Activated T-helper 1 cell treated with anti-CD3 and anti-CD28 coated beads, Interleukin-12 subunit alpha, Interleukin-12 subunit beta, Interleukin-2, Interleukin-4 antibody, amounts not matched to agents 30 ng/mL and 10 ng/mL and 1 ng/mL, durations not matched to agents 14 hours and 24 hours and 36 hours (primary cell): Measurements from ENCODE around the gene P2RY11. TPM values are rescaled to one million over a fixed set of nuclear protein-coding genes. Genes with fewer than 3 reads are reported as not detected.

Experiments
- DNase-seq: peaks from one replicate; pipeline ENCODE4 v3.0.0; 2021; ENCODE audit warnings: low spot score
- H3K27ac Mint-ChIP-seq: one replicate; pipeline ENCODE4 v1.8.0; 2021; ENCODE audit warnings: mild to moderate bottlenecking, mixed read lengths
- H3K27me3 Mint-ChIP-seq: one replicate; pipeline ENCODE4 v1.8.0; 2022; ENCODE audit warnings: mild to moderate bottlenecking, moderate library complexity, mixed read lengths; ENCODE audit not compliant: insufficient read depth
- H3K36me3 Mint-ChIP-seq: one replicate; pipeline ENCODE4 v1.8.0; 2021; ENCODE audit warnings: low read depth, mixed read lengths
- H3K4me1 Mint-ChIP-seq: one replicate; pipeline ENCODE4 v1.8.0; 2021; ENCODE audit warnings: low read depth, mixed read lengths
- H3K4me3 Mint-ChIP-seq: one replicate; pipeline ENCODE4 v1.8.0; 2021; ENCODE audit warnings: mild to moderate bottlenecking, moderate library complexity, mixed read lengths
- H3K9me3 Mint-ChIP-seq: one replicate; pipeline ENCODE4 v1.8.0; 2021; ENCODE audit warnings: mixed read lengths
- intact Hi-C: fragments of 100-400 bp; cut with micrococcal nuclease; formaldehyde crosslinking; loops from one replicate; pipeline ENCODE4 v1.15.1; 2024
- total RNA-seq: library from RNA; stranded (reverse); gene quantifications from 2 replicates; pipeline ENCODE4 v1.2.3, GENCODE V29; 2022

P2RY11 gene, protein sequence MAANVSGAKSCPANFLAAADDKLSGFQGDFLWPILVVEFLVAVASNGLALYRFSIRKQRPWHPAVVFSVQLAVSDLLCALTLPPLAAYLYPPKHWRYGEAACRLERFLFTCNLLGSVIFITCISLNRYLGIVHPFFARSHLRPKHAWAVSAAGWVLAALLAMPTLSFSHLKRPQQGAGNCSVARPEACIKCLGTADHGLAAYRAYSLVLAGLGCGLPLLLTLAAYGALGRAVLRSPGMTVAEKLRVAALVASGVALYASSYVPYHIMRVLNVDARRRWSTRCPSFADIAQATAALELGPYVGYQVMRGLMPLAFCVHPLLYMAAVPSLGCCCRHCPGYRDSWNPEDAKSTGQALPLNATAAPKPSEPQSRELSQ
- total RNA-seq: 64.4 and 64.9 TPM in 2 replicates

DNA sequence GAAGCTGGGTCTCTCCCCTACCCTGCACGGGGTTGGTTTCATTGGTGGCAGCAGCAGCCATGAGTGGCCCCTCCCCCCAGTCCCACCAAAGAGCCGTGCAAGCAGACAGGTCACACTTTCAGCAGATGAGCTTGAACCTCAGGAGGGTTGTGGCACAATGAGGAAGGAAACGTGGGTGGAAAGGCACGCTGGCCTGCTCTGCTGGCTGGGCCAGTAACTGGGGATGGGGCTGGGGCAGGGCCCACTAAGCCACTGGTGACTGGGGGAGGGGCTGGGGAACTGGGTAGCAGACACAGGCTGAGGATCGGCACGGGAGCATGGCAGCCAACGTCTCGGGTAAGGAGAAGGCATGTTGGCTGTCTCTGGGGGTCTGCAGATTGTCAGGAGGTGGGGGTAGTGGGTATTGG, at the start of gene P2RY11:
TSS of gene P2RY11 (plus strand) at position 289 of the 407 bp plus-strand sequence. CDS start at position 318, 29 bp downstream.
- peak within 1 kb of the TSS; percentile 70 for H3K4me3 Mint-ChIP-seq
- peaks cover 39% of the 10 kb centered on the region for H3K4me1 Mint-ChIP-seq
- H3K9me3 Mint-ChIP-seq: no peaks in the 10 kb centered on the region
- H3K36me3 Mint-ChIP-seq: peaks cover 55% of the 10 kb centered on the region
- DNase-seq: no peak
- H3K27ac Mint-ChIP-seq: peak within 1 kb of the TSS; percentile 90
- intact Hi-C loops: no loop called here
- H3K27me3 Mint-ChIP-seq: no peaks in the 10 kb centered on the region

DNA sequence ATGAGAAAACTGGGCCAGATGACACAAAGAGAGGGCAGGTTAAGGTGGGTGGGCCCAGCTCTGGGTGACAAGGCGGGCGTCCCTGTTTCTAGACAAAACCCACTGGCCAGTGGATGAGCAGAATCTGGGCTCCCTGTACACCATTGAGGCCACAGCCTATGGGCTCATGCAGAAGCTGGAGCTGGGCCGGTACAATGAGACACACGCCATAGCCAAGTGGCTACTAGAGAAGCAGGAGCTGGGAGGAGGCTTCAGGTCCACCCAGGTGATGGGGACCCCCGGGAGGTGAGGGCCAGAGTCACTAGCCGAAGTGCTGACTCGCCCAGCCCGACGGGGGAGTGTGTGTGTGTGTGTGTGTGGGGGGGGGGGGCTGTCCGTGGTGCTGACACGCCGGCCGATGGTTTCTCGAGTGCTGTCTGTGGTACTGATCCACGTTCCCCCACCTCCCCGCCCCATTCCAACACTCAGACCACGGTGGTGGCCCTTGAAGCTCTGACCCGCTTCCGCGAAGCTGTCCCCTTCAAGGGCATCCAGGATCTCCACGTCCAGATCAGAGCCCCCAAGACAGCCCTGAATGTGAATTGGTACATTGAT, 49.7 kb upstream of the P2RY11 start:
- intact Hi-C loops: no loop called here
- Mint-ChIP-seq H3K27me3 (peaks cover 3% of the 10 kb centered on the region), H3K4me1 (no peaks in the 10 kb centered on the region), H3K36me3 (no peaks in the 10 kb centered on the region), H3K27ac (no peak overlapping the region), H3K9me3 (no peaks in the 10 kb centered on the region), H3K4me3 (no peak overlapping the region)
- DNase-seq: no peak

DNA sequence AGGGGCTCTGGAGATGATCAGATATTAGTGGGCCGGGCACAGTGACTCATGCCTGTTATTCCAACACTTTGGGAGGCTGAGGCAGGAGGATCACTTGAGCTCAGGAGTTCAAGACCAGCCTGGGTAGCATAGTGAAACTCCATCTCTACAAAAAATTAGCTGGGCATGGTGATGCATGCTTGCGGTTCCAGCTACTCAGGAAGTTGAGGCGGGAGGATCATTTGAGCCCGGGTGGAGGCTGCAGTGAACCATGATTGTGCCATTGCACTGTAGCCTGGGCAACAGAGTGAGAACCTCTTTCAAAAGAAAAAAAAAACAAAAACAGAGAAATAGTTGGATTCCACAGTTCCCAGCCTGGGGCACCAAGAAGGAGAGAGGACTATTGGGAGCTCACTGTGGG, 43.3 kb upstream of the P2RY11 start:
- H3K27me3 Mint-ChIP-seq: peaks cover 5% of the 10 kb centered on the region
- H3K4me1 Mint-ChIP-seq: peaks cover 9% of the 10 kb centered on the region
- DNase-seq: no peak
- intact Hi-C loops: no loop called here
- no peaks in the 10 kb centered on the region for H3K9me3 Mint-ChIP-seq
- no peak overlapping the region for H3K27ac Mint-ChIP-seq
- H3K36me3 Mint-ChIP-seq: no peaks in the 10 kb centered on the region
- H3K4me3 Mint-ChIP-seq: no peak overlapping the region

DNA sequence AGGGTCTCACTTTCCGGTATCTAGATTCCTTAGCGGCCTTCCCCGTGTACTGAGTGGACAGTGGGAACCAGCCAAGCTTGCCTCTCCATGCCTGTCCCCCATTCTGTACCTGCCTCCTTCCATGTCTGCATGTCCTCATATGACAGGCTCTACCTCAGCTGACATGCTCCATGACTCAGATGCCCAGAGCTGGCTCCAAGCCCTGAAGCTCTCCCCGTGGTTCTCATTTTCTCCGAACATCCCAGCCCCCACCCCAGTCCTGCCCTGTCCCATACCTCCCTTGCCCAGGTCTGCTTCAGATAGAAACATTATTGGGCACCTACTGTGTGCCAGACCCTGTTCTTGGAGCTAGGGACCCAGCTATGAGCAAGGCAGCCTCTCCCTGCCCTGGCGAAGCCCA, 42.4 kb upstream of the P2RY11 start:
- no peaks in the 10 kb centered on the region for H3K36me3 Mint-ChIP-seq
- H3K27ac Mint-ChIP-seq: no peak overlapping the region
- peaks cover 9% of the 10 kb centered on the region for H3K4me1 Mint-ChIP-seq
- intact Hi-C loops: no loop called here
- H3K4me3 Mint-ChIP-seq: no peak overlapping the region
- no peak for DNase-seq
- peaks cover 5% of the 10 kb centered on the region for H3K27me3 Mint-ChIP-seq
- H3K9me3 Mint-ChIP-seq: peaks cover under 1% of the 10 kb centered on the region

DNA sequence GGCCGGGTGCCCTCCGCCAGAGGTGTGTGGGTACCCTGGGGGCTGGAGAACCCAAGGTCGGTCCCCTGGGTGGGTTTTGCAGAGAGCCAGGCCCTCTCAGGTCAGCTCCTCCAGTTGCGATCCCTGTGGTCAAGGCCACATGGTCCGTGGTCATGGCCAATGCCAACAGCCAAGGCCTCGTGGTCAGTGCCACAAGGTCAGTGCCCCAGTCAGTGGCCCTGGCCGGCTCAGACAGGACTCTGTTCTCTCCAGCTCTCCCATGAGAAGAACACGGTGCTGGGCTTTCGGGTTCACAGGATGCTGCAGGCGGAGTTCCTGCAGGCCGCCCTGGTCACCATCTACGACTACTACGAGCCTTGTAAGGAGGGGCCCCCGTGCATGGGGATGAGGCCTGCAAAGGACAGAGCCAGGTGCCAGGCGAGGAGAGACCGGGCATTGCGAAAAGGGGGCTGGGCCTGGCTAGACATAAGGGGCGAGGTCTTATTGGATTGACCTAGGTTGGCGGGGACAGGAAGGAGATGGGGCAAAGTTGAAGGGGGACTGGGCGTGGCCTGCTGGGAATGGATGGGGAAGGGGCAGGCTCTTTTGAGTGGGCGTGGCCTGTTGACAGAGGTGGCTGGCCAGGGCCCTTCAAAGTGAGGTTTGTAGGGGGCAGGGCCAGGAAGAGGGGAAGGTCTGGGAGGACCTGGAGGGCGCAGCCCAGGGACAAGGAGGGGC, 40.6 kb upstream of the P2RY11 start:
- intact Hi-C loops: no loop called here
- H3K4me1 Mint-ChIP-seq: peaks cover 9% of the 10 kb centered on the region
- no peak overlapping the region for H3K27ac Mint-ChIP-seq

DNA sequence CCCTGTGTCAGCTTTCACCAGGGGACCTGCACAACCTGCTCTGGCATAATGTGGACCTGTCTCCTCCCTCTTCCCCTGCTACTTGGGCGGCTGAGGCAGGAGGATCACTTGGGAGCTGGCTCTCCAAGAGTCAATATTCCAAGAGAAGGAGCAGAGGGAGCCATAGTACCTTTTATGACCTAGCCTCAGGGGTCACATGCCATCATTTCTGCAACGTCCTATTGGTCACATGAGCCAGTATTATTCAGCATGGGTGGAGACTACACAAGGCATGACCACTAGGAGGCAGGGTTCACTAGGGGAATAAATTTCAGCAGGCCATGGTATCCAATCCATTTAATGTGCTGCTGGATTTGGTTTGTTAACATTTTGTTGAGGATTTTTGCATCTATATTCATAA, 37.3 kb upstream of the P2RY11 start:
- H3K27me3 Mint-ChIP-seq: peaks cover 18% of the 10 kb centered on the region
- no peaks in the 10 kb centered on the region for H3K4me1 Mint-ChIP-seq
- no peaks in the 10 kb centered on the region for H3K36me3 Mint-ChIP-seq
- peak; percentile 22 for DNase-seq
- no peak overlapping the region for H3K27ac Mint-ChIP-seq
- no peak overlapping the region for H3K4me3 Mint-ChIP-seq
- intact Hi-C loops: loop anchor here (1.0 kb wide), 4 partner anchors 39 to 315 kb away; no protein-coding TSS in a partner anchor
- H3K9me3 Mint-ChIP-seq: peaks cover 3% of the 10 kb centered on the region

More for the DNA sequence above, 40.6 kb upstream of the P2RY11 start:
- Mint-ChIP-seq H3K4me3 (no peak overlapping the region), H3K36me3 (no peaks in the 10 kb centered on the region), H3K27me3 (peaks cover 5% of the 10 kb centered on the region), H3K9me3 (peaks cover 3% of the 10 kb centered on the region)
- no peak for DNase-seq

DNA sequence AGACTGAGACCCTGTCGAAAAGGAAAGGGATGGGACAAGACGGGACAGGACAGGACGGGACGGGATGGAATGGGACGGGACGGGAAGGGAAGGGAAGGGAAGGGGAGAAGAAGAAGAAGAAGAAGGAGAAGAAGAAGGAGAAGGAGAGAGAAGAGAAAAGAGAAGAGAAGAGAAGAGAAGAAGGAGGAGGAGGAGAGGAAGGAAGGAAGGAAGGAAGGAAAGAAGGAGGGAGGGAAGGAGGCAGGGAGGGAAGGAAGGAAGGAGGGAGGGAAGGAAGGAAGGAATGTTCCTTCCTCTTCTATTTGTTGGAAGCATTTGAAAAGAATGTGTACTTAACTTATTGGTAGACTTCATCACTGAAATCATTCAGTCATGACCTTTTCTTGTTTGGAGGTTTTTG, 35.0 kb upstream of the P2RY11 start:
- Mint-ChIP-seq H3K4me1 (no peaks in the 10 kb centered on the region), H3K27ac (no peak overlapping the region), H3K36me3 (no peaks in the 10 kb centered on the region), H3K4me3 (no peak overlapping the region), H3K27me3 (peaks cover 18% of the 10 kb centered on the region), H3K9me3 (peaks cover 3% of the 10 kb centered on the region)
- intact Hi-C loops: no loop called here
- no peak for DNase-seq

DNA sequence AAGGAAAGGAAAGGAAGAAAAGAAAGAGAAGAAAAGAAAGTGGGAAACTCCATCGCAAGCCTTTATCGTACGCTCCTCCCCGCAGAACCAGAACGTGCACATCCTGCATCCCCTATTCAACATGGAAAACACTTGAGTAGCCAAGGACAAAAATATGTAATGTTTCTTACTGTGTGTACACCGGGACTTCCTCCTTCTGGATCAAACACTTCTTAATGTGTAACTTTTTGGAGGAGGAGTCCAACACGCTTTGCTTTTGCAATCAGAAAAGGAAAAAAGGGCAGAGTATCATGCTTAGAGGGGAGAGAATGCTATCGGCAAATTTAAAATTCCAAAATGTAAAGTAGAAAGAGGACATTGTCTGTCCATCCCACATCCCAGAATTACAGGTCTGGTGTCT, 33.2 kb upstream of the P2RY11 start:
- H3K27ac Mint-ChIP-seq: no peak overlapping the region
- DNase-seq: no peak
- no peaks in the 10 kb centered on the region for H3K4me1 Mint-ChIP-seq
- H3K4me3 Mint-ChIP-seq: no peak overlapping the region
- H3K27me3 Mint-ChIP-seq: peaks cover 18% of the 10 kb centered on the region
- peaks cover 3% of the 10 kb centered on the region for H3K9me3 Mint-ChIP-seq
- intact Hi-C loops: no loop called here
- H3K36me3 Mint-ChIP-seq: no peaks in the 10 kb centered on the region

DNA sequence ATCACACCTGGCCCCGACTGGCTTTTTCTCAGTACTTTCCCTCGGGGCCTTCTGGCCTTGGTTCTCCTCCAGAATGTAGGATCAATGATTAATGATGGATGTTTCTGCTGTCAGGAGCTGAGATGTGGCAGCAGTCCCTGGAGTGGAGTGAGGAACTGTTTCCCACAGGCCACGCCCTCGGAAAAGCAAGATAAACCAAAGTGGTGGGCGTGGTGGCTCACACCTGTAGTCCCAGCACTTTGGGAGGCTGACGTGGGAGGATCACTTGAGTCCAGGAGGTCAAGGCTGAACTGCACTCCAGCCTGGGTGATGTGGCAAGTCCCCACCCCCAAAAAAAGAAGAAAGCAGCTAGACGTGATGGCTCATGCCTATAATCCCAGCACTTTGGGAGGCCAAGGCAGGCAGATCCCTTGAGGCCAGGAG, 32.5 kb upstream of the P2RY11 start:
- Mint-ChIP-seq H3K27me3 (peaks cover 18% of the 10 kb centered on the region), H3K4me3 (no peak overlapping the region), H3K36me3 (no peaks in the 10 kb centered on the region), H3K9me3 (peaks cover 2% of the 10 kb centered on the region), H3K27ac (no peak overlapping the region), H3K4me1 (no peaks in the 10 kb centered on the region)
- DNase-seq: no peak
- intact Hi-C loops: no loop called here

DNA sequence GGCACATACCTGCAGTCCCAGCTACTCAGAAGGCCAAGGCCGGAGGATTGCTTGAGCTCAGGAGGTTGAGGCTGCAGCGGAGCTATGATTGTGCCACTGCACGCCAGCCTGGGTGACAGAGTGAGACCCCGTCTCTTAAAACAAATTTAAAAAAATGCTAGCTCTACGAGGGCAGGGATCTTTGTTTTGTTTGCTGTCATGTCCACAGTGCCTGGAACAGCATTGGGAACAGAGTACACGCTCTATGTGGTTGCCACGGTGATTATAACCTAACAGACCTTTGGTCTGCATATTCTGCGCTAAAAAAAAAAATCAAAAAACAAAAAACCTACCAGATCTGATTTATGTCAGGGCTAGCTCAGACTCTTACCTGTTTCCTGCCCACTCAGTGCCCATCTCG, 27.6 kb upstream of the P2RY11 start:
- Mint-ChIP-seq H3K4me1 (peaks cover 7% of the 10 kb centered on the region), H3K27ac (no peak overlapping the region), H3K4me3 (no peak overlapping the region), H3K36me3 (peaks cover 6% of the 10 kb centered on the region), H3K9me3 (no peaks in the 10 kb centered on the region), H3K27me3 (peaks cover 2% of the 10 kb centered on the region)
- intact Hi-C loops: no loop called here
- DNase-seq: no peak

DNA sequence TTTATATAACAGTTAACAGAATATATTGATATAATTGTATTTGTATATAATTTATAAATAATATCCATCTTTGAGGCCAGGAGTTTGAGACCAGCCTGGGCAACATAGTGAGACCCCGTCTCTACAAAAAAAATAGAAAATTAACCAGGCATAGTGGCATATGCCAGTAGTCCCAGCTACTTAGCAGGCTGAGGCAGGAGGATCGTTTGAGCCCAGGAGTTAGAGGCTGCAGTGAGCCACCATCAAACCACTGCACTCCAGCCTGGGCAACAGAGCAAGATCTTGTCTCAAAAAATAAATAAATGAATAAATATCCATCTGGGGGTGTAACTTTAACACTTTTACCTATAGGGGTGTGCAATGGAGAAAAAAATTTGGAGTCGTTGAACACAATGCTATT, 26.7 kb upstream of the P2RY11 start:
- Mint-ChIP-seq H3K36me3 (peaks cover 13% of the 10 kb centered on the region), H3K27me3 (peaks cover 2% of the 10 kb centered on the region), H3K9me3 (no peaks in the 10 kb centered on the region), H3K4me3 (peak overlapping the region; percentile 90), H3K4me1 (peaks cover 7% of the 10 kb centered on the region), H3K27ac (peak overlapping the region; percentile 88)
- no peak for DNase-seq
- intact Hi-C loops: no loop called here

DNA sequence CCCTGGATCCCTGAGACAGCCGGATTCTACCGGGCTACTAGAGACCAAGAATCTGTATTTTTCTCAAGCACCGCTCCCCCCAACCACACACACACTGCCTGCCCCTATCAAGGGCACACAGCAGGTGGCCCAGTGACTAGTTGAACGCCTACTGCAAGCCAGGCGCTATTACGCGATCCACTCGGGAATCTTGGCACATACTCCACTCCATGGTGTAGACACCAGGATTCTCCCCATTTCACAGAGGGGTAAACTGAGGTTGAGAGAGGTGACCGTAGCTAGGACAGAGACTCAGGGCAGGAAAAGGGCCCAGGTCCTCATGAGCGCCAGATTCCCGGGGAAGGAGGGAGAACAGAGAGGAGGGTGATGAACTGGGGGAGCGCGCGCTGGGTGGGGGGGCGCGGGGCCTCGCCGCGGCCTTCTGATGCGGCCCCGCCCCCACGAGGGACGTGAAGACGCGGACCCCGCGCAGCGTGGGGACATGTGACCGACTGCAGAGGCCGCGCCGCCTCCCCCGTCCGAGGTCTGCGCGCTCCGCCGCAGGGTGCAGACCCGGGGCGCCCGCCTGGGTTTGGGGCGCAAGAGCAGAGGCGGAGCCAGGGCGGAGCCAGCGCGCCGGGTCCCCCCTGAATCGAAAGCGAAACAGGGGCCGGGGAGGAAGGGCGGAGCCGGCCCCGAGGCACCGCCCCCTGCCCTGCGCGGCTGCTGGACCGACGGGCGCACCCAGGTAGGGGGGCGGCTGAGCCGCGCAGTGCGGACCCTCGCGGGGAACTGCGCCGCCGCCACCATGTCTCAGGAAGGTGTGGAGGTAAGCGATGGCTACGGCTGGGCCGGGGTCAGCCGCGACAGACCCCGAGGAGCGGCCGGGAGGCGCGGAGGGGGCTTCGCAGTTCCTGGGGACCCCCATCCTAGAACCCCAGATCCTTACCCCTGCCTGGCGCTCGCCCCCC, 25.6 kb upstream of the P2RY11 start, which contains the start of gene SHFL:
TSS of gene SHFL (plus strand) at position 677 of the 950 bp plus-strand sequence. CDS start at position 788, 111 bp downstream.
- no peaks in the 10 kb centered on the region for H3K9me3 Mint-ChIP-seq
- H3K4me1 Mint-ChIP-seq: peaks cover 7% of the 10 kb centered on the region
- intact Hi-C loops: loop anchor here (1.0 to 2.0 kb wide), 2 partner anchors 10 to 19 kb away; no protein-coding TSS in a partner anchor
- DNase-seq: peak; percentile 88
- peak within 1 kb of the TSS; percentile 88 for H3K27ac Mint-ChIP-seq
- H3K27me3 Mint-ChIP-seq: peaks cover 2% of the 10 kb centered on the region
- H3K36me3 Mint-ChIP-seq: peaks cover 16% of the 10 kb centered on the region
- peak within 1 kb of the TSS; percentile 90 for H3K4me3 Mint-ChIP-seq
